SK-N-MC (cell line): ENCODE data around the gene DMRTB1.

Source experiments
- EZH2 ChIP-seq: fragments of 200-600 bp; sonication (generic); IDR thresholded peaks from one replicate; pipeline ENCODE4 v1.6.1; 2017; ENCODE audit warnings: antibody characterized with exemption
- FOXP2 ChIP-seq: optimal IDR thresholded peaks from 2 replicates; pipeline ENCODE3; 2011; ENCODE audit warnings: mild to moderate bottlenecking, moderate library complexity; ENCODE audit not compliant: insufficient read depth; ENCODE audit errors: extremely low read length, control extremely low read depth
- POLR2AphosphoS5 ChIP-seq: IDR thresholded peaks from 2 replicates; pipeline ENCODE4 v1.6.1; 2012; ENCODE audit warnings: mild to moderate bottlenecking, low read depth, low read length, borderline replicate concordance

DNA sequence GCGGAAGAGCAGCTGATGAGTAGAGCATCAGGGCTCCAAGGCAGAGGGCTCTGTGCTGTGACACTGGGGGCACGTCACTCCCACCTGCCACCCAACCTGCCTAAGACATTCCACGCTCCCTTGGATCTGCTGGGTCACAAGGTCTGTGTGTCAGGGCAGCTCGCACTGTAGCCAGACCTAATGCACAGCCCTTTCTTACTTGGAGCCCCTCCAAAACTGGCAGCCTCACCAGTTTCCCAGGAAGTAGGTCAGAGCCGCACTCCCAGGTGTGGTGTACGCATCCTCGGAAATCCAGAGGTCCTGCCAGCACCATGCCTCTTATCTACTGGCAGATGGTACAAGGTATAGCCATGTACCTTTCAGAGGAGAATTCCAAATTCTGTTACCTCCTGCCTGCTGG, 22.3 kb downstream of the DMRTB1 start:
- no peak for TF ChIP-seq EZH2
- no peak for TF ChIP-seq FOXP2
- TF ChIP-seq POLR2AphosphoS5, result no peak
